ENCODE results near the gene PIPOX.

DNA sequence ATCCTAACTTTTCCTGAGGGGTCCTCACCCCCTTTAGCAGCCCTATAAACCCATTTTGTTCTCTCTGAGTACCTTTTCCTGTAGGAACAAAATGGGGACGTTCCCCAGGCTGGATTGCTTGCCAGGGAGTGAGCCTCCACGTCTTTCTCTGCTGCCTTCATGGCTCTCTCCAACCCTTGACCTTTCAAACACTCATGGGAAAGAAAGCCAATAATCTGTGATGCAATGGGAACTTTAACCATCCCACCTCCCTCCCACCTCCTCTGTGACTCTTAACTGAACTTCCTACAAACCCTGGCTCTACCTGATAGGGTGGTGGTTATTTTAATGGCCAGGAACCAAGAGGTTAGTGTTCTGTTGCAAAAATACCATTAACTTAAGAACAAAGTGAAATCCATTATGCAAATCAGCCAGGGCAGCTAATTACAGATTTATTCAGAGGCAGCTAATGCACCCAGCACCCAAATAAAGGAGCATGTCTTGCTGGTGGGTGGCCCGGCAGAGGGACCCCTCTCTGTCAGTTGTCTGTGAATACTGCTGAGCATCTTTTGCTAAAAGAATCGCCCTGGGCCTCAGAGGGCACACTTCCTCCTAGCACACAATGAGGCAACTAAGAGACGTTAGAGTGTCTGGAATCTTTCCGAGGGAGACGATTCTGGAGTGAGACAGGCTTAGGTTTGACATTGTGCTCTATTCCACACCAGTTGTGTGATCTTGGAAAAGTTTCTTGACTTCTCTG lies 3.0 kb downstream of the PIPOX start:
- TF ChIP-seq POLR2AphosphoS5 (IDR thresholded peaks at IDR 0.05; ENCODE audit: low read depth, low read length) = no peak
- TF ChIP-seq SIN3A (IDR thresholded peaks at IDR 0.05; ENCODE audit: borderline replicate concordance, insufficient read depth, low read length) = no peak

Data from PFSK-1 (cell line).